GM19099 (cell line): ENCODE measurements around the gene TNFRSF8.
A peak's percentile ranks its signal among the peaks of the same experiment; 100 is the strongest.

Experiments
- POLR2A ChIP-seq: IDR thresholded peaks from 3 replicates; pipeline ENCODE4 v1.6.1; 2011; ENCODE audit warnings: low read depth; ENCODE audit not compliant: insufficient read length; ENCODE audit errors: extremely low read depth

The TNFRSF8 gene

DNA sequence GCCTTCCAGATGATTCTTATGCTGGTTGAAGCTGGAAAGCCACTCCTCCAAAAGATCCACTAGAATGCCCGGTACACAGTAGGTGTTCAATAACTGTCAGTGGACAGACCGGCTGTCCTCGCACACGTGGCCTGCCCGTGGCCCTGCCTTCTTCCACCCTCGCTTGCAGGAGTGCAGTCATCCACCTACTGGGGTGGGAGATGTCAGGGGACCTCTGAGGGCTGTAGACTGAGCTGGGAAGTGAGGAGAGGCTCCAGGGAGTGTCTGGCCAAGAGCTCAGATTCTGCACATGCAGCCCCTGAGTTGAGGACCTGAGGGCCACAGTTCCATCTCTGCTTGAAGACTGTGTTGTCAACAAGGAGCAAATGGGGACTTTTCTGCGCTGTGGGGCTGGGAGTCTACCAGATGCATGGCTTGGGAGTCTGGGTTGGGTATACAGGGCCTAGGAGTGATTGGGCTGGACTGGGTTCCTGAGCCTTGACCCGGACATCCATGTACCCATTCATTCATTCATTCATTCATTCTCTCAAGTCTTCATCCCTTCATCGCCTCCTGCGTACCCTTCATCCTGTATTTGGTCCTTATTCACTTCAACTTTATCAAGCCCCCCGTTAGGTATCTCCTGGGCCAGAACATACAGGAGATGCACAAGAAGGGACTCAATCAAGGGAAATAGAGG is 99.5 kb downstream of the TNFRSF8 start:
- no peak for TF ChIP-seq POLR2A

- TF ChIP-seq POLR2A: no peak
Measured at GRCh38 chr1:12163210-12163609, 100.1 kb downstream of the TNFRSF8 start.

DNA sequence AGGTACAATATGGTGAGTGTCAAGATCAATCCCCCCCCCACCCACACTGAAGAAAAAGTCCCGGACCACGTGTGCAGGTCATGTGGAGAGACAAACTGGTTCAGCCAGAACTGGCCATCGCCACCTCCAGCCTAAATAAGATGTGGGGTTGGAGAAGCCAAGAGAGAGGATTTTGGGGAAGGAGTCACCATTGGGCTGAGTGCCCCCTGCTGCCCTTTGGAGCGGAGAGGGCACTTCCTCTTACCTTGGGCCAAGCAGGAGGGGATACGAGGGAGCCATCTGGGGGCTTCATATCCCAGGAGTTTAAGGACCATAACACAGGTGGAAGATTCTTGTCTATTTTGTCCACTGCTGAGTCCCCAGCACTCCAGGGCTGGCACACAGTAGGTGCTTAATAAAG is 101.1 kb downstream of the TNFRSF8 start:
- no peak for TF ChIP-seq POLR2A

DNA sequence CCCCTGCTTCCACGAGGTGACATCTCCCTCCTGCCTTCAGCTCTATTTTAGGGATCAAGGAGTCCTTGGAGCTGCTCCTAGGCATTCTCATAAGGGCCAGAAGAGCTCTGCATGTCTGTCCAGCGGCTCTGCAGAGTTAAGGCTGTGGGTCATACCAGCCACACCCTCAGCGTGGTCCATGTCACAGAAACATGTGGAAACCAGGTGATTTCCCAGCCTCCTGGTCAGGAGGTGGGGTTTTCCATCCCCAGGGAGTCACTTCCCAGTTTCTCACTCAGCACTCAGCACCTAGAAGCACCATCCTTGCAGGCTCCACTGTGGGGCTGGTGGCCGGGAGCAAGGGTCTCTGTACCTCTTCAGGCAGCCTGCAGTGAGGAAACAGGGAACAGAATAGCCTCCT is 102.2 kb downstream of the TNFRSF8 start:
- no peak for TF ChIP-seq POLR2A

DNA sequence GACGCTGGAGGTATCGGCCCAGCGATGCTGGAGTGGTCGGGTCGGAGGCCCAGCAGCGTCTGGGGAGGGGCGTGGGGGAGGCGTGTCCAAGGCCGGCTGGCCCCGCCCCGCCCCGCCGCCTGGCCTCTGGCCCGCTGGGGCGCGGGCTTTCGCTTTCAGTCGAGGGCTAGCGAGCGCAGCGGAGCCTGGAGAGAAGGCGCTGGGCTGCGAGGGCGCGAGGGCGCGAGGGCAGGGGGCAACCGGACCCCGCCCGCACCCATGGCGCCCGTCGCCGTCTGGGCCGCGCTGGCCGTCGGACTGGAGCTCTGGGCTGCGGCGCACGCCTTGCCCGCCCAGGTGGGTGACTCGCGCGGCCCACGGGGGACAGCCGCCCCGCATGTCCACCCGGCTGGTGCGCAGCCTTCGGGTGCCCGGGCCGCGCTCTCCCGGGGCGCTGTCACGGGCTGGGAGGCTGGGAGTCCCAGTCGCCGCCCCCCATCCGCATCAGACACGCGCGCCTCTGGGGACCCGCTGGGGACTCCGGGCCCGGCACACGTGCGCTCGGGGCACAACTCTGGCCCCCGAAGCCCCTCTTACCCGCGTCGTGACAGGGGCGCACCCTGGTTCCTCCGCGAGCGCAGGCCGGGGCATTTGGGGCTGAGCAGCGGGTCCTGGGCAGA is 103.9 kb downstream of the TNFRSF8 start, which contains the start of gene TNFRSF1B:
TNFRSF1B (plus strand) TSS at position 158 of the 659 bp plus-strand sequence; CDS start at position 259, 101 bp downstream.
- peak; percentile 96 for TF ChIP-seq POLR2A

DNA sequence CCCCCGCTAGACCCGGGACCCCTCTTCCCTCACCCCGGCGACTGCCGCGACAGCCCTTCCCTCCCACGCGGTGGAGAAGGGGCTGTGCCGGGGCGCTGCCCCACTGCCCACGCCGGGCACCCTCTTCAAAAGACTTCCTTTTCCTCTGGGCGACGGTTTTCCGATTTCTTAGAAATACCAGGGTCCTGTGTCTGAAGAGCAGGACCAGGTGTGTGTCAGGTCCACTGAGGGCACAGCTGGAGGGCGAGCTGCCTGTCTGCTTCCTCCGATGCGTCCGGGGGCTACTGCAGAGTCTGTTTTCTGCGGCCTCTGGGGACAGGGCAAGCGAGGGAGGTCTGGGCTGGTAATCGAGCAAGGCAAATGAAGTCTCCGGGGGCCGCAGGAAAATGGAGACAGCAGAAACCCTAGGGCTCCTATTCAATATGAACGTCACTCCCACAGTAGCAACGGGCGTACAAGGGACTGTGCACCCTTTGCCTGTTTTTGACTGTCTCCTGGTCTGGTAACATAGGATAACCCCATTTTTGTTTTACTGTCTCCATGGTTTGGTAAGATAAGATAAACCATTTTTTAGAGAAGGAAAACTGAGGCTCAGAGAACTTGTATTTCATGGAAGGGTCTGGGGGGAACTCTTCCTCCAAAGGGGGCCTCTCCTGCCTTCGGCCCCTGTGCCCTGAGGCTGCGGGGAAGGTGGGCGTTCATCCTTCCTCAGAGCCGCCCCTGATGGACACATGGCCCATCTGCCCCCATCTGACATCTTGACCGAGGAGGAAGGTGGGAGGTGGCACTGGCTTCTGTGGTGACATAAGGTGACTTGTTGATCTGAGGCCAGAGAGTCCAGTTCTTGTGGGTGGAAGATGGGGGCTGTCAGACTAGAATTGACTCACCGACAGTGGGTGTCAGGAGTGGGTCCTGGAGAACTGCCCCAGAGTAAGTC is 104.7 kb downstream of the TNFRSF8 start:
- TF ChIP-seq POLR2A: no peak

DNA sequence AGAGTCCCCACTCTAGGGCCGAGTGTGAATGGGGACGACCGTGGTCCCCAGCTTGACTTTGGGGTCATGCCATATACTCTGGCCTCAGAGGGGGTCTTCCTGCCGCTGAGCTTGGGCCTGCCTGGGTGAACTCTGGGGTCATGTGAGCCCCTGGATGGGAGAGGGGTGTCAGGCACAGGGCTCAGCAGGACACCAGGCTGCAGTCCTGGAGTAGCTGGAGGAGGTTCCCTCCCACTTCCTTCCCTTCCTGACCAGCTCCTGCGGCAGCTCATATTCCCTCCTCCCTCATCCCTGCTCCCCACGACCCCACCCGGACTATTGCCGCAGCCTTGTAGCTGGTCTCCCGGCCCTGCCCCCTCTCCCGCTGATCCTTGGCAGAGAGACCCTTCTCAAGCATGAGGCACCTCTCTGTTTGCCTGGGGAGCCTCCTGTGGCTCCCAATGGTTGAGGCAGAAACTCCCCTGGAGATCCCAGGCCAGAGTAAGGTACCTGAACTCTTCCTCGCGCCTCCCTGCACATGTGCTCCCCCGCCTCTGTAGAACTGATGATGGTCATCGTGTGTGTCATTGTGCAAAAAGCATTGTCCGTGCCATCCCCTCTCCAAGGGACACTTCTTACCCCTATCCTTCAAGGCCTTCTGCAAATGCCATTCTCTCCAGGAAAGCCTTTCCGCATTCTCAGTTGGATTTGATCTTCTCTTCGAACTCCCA is 105.5 kb downstream of the TNFRSF8 start:
- no peak for TF ChIP-seq POLR2A

GRCh38 chr1:12169442-12170135 is 106.5 kb downstream of the TNFRSF8 start:
- TF ChIP-seq POLR2A: no peak

DNA sequence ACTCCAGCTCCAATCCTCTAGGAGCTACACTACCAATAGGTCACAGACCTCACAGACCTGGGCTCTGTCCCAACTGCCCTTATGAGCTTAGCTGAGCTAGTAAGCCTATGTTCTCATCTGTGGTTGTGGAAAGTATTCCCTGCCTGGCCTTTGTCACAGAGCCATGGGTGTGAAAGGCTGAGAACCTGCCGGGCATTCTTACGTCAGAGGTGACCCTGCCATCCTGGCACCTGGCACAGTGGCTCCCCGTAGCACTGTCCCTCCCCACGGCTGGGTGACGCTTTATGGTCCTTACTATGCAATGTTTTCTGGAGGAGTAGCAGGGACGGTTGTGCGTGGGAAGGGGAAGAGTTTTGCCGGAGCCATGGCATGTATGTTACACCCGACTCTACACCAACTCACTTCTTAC is 107.2 kb downstream of the TNFRSF8 start:
- TF ChIP-seq POLR2A: no peak

- no peak for TF ChIP-seq POLR2A
Measured at GRCh38 chr1:12171206-12172041, 108.3 kb downstream of the TNFRSF8 start.

GRCh38 chr1:12172042-12172851 is 109.1 kb downstream of the TNFRSF8 start:
- no peak for TF ChIP-seq POLR2A

GRCh38 chr1:12173041-12173509 is 110.0 kb downstream of the TNFRSF8 start:
- no peak for TF ChIP-seq POLR2A

GRCh38 chr1:12173631-12174121 is 110.6 kb downstream of the TNFRSF8 start:
- no peak for TF ChIP-seq POLR2A
